NCI-H526 (cell line): ENCODE results near the gene RETN.

Source experiments
- DNase-seq, 2 experiments: peaks; one replicate each; lab custom pipeline; 2025; lab: John Stamatoyannopoulos, UW

The RETN gene, protein sequence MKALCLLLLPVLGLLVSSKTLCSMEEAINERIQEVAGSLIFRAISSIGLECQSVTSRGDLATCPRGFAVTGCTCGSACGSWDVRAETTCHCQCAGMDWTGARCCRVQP

DNA sequence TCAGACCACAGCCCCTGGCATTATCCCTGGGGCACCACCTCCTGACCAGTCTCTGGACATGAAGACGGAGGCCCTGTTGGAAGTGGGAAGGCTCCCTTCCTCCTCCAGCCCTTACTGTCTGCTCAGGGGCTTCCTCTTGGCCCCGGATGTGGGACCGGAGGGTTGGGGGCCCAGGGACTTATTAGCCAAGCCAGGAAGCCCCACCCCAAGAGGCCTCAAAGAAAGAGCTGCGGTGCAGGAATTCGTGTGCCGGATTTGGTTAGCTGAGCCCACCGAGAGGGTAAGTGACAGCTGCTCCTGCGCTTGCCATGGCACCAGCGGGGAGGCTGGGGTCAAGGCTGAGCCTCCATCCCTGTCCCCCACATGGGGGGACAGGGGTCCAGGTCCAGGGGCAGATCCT, at the start of gene RETN:
Gene RETN, plus strand, starts transcription at position 208 of the 400 bp plus-strand sequence. CDS start 278 bp downstream, outside the sequence.
- DNase-seq = no peak

DNA sequence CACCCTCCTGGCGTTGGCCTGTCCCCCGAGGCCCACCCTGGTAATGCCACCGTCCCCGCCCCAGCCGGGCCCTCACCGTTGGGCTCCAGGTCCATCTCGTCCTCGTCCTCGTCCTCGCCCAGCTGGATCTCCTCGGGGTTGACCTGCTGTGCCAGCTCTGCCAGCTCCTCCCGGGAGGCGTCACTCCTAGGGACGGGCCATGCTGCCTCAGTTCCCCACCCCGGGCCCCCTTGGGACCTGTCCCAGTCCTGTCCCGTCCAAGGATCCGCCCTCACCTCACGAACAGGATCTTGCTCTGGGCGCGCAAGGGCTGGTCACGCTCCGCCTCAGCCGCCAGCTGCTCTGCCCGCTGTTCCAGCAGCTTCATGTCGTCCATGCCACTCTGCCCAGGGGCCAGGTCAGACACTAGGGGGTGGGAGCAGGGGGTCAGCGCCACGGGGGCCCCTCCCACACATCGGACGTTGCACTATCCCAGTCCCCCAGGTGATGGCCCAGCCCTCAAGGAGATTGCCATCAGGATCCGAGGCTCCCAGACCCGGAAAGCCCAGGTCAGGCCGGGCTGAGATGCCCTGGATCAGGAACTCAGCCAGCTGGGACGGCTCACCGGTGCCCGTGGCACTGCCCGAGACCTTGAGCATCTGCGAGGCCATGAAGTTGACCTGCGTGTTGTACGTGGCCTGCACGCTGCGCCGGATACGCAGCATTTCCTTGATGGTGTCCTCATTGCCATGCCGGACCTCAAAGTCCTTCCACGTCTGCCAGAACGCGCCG, 49.0 kb upstream of the RETN start:
- no peak for DNase-seq

DNA sequence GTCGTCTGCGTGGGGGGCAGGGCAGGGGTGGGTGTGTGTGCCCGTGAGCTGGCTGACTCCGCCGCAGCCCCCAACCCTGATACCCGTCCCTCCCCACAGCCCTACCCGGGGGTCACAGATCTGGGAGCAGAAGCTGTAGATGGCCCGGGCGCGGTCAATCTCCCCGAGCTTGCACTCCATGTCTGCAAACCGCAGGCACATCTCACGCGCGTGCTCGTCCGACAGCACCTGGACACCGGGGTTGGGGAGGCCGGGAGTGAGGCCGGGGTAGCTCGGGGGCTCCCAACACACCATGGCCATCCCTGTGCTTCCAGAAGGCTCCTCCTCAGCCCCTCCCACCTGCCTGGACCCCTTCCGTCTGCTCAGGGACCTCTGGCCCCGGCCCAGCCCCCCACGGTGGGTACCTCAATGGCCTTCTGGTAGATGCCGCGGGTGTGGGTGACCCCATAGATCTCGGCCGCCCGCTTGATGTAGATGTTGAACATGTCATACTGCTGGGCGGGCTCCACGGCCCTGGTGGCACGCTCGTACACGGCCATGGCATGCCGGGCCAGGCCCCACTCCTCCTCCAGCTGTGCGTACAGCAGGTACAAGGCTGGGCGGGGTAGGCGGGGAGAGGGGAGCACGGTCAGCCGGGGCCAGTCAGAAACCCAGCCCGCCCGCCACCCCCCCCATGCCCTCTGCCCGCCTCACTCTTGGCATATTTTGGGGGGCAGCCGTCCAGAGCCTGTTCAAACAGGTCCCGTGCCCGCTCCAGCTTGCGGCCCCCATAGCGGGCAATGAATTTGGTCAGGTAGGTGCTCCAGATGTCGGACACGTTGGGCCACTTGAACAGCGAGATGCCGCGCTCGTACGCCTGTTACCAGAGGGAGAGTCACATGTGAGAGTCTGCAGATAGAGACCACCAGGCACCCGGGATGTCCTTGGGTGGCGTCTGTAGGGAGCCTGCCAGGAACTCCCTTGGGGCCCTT, 48.1 kb upstream of the RETN start:
- DNase-seq = no peak

DNA sequence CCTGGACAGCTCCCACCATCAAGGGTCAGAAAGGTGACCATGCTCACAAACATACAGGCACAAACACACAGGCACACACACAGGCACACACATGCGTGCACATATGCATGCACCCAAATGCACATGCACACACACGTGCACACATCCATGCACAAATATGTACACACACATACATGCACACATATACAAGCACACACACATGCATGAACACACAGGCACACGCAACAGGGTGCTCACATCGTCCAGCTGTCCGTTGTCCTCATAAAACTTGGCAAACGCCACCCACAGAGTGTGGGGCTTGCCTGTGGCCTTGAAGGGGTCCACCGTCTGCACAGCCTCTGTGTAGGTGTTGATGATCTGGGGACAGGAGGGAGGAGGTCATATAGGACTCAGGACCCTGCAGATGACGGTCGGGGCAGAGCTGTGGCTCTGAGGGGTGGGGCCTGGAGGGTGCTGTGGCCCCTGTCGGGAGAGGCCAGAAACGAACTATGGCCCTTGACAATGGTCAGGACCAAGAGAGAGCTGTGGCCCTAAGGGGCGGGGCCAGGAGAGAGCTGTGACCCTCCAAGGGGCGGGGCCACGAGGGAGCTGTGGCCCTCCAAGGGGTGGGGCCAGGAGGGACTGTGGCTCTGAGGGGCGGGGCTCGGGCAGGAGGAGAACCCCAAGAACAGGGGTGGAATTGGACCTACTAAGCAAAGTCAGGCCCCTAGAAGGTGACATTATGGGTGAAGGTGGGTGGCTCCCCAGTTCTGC, 45.7 kb upstream of the RETN start:
- no peak for DNase-seq

DNA sequence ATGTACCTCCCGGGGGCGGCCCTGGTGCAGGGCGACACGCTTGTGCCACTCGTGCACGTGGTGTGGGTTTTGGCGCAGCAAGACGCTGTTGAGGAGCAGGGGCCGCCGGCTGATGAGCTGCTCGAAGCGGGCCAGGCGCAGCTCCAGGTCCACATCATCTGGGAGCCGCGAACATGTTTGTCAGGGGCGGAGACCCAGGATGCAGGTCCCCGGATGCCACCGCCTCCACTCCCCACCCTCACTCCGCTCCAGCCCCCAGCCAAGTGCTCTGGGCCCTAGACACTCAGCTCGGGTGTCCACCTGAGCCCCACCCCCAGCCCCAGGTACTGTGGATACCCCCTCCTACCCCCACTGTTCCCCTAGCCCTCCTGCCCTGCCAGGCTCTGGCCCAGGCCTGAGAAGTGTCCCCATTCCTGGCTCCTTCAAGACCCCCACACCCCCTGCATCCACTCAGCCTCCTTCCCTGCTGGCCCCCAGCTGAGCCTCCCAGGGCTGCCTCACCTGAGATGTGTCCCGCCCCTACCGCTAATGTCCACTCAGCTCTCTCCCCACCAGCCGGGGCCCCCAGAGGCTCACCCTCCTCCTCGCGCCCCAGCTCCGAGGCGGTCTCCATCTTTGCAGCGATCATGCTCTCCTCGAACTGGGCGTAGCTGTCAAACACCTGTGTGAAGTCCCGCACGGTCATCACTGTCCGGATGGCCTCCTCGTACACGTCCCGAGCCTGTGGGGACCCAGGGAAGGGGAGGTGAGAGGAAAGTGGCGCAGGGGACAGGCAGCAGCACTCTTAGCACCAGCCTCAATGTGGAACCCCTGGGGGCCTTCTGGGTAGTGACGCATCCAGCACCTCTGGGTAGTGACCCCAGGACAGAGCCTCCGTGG, 44.9 kb upstream of the RETN start:
- no peak for DNase-seq

DNA sequence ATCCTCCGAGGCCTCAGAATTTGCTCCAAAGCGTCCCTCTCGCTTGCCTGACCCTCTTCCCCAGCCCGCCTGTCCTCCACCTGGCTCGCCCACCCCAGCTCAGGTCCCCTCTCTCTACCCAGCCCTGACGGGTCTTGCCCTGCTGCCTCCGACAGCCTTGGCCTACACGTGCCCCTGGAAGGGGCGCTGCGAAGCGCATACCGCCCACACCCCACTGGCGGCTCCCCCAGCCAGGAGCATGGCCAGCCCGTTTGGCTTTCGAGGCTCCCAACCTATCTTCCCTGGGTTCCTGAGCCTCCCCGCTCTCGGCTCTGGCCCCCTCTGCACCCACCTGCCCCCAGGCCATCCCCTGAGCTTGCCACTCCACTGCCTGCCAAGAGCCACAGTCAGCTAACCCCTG, 44.0 kb upstream of the RETN start:
- DNase-seq = no peak

DNA sequence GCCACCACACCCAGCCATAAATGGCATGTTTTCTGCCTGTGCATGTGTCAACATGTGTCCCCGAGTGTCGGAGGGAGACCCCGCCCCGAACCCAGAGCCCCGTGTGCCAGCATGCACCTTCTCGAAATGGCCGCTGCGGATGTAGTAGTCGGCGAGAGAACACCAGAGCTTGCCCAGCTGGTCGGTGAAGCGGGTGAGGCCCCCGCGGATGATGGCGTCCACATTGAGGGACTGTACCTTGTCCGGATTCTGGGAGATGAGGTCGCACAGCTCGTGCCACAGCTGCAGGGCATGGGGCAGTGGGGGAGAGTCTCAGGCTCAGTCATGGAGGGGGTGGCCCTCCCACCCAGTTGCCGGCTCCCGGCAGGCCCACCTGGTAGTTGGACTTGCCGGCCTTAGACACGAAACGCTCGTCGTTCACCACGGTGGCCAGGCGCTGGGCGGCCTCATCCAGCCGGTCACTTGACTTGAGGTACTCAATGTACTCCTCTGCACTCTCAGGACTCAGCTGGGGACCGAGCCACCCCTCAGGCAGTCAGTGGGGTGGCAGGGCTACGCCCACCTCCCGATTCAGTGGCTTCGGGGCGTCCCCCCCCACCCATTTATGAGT, 43.0 kb upstream of the RETN start:
- DNase-seq = no peak

DNA sequence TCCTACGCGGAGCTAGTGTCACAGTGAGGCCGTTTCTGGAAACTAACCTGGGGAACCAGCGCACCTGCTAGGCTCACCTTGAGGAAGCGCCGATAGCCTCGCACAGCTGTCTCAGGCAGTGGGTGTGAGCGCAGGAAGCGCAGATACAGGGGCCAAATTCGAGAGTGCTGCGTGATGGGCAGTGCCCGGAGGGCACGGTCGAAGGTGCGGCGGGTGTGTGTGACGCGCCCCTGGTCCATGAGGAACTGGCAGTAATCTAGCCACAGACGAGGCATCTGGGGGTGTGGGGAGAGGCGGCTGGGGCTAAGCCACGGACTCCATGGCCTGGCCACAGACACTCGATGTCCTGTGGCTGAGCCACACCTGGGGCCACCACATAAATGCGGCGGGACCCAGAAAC, 41.7 kb upstream of the RETN start:
- no peak for DNase-seq

DNA sequence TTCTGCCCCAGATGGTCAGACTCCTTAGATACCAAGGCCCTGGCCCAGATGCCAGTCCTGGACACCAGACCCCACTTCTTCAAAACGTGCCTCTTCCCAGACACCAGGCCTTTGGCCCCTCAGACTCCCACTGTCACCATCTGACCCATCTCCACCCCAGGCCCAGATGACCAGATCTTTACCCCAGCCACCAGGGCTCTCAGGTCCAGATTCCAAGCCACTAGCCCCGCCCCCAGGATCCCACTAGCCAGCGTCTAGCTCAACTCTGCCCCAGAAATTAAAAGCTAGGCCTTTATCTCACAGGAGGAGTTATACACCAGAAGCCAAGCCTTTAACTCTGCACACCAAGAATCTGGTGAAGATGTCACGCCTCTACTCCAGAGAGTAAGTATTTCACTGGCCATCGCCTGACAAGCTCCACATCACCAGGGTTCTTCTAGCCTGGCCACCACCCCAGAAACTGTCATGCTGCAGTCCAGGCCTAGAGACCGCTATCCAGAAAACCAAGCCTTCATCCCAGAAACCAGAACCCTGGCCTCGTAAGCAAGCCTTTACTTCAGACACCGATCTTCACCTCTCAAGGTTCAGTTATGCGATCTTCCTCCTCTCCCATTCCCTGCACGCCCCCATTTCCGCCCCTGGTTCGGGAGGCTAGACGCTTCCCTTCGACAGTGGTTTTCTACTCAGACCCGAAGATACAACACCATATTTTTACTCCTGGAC, 40.1 kb upstream of the RETN start:
- no peak for DNase-seq

DNA sequence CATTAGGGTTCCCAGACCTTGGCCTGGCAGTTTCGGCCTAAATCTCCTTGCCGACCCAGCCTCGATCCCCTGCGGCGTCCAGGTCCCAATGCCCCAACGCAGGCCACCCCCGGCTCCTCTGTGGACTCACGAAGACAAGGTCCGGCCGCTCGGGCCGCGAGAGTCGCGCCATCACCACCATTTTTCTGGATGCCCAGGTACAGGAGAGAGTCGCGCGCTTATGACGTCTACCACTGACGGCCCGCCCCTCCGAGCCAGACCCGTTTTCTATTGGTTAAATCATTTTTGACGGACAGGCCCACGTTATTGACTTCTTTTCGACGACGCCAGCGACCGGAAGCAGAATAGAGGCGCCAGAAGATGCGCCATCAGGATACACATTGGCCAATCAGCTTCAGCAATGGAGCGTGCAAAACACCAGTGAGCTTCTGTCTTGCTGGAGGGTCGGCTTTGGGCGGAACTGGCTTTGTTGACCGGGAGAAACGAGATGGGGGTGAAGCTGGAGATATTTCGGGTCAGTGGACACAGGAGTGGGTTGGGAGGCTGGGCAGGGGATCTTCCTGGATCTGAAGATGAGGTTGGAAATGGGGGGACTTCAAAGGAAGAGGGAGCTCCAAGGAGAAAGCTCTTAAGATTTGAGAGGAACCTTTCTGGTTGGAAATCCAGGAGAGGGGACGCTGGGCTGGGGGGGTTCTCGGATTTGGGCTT, 39.3 kb upstream of the RETN start, which contains the start of the genes PET100 and XAB2:
Gene PET100, plus strand, starts transcription at position 447 of the 708 bp plus-strand sequence. Its CDS starts 41 bp downstream, at position 488.
Gene XAB2, minus strand, starts transcription at position 199 of the 708 bp plus-strand sequence. Its CDS starts 18 bp downstream, at position 181.
- DNase-seq = peak; percentile 95 to 96

DNA sequence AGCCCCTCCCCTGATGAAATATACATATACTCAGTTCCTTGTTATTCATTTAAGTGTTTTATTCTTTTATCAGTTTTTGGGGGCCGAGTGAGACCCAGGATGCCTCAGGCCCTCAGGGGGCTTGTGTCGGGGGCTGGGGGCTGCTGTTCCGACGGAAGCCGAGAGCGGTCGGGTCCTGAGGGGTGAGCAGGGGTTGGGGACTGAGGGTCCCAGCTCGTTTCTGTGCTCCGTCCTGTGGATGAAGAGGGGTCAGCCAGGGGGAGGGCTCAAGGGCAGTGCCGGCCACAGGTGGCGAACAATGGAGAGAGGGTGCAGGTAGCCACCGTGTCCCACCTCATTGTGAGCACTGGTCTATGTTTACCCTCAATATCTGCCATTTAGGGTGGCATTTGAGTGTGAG, 37.3 kb upstream of the RETN start:
- DNase-seq = no peak

DNA sequence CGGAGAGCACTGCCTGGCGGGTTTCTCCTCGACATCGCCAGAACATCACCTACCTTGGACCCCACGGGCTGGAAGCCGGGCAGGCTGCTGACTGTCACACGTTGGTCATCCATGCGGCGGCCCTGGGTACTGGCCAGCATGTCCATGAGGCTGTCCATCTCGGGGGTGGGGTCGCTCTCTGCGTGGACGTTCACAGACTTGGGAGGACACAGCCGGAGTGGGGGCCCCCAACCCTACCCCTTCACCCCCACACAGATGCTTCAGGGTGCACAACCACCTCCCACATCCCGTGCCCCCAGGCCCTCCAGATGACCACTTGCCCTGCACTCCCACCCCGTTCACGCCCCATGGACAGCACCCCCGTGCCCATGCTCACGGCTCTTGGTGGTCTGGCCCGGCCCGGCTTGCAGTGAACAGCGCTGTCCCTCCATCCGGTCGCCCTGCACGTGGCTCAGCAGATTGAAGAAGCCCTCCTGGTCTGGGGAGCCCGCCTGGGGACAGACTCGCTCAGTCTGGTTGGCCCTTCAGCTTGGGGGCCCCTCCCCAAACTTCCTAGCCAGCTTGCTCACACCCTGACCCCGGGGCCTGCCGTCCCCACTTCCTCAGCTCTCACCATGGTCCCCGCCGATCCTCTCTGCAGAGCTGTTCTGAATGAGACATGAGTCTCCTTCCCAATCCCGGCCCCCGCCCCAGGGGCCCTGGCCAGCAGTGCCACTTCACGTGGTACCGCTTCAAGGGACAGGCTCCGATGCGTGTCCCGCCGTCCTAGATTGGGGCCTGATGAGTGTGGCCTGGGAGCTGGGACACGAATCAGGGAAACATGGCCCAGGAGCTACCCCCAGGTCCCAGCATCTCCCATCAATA, 36.3 kb upstream of the RETN start:
- no peak for DNase-seq

DNA sequence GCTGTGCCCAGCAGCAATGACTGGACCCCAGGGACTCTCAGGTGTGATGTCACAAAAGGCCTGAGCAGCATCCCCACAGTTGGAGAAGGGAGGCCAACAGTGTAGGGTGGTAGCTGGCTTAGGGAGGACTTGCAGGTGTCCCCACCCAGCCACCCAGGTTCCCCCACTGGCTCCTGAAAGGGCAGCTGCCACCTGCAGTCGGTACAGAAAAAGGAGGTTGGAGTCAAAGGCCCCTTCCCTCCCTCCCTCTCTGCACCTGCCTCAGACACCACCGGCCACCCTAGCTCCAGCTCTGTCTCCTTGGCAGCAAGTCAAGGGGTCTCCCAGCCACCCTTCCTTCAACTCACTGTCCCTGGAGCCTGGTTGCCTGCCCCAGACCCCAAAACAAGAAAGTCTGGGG, 35.2 kb upstream of the RETN start, which contains the start of gene PCP2:
Gene PCP2, minus strand, starts transcription at position 22 of the 400 bp plus-strand sequence. CDS start 262 bp downstream, outside the sequence.
- no peak for DNase-seq

DNA sequence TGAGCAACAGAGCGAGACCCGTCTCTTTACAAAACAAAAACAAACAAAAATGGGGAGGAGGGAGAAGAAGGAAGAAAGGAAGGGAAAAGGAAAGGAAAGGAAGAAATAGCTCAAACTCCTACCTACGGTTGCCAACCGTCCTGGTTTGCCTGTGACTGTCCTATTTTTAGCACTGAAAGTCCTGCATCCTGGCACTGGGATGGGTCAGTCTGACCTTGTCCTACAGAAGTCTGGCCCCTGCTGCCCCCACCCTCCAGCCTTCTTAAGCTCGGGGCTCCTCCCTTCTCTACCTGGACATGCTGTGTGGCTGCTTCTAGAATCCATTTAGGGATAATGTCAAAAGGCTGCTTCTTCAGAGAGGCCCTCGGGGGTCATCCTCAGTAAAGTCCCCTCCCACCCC, 33.2 kb upstream of the RETN start:
- no peak for DNase-seq

DNA sequence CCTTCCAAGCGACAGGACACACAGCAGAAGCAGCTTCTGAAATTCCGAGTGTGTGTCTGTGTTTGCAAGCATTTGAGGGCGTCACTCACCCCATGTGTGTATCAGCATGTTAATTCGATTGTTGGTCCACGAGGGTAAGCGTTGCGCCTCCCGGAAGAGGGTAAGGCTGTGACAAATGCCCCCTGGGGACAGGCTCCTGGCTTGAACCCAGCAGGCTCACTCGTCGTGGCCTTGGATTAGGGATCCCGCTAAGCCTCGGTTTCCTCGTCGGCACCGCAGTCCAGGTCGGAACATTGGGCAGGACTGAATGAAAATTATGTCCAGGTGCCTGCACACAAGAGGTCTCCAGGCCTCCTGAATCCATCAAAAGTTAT, 32.5 kb upstream of the RETN start:
- no peak for DNase-seq

DNA sequence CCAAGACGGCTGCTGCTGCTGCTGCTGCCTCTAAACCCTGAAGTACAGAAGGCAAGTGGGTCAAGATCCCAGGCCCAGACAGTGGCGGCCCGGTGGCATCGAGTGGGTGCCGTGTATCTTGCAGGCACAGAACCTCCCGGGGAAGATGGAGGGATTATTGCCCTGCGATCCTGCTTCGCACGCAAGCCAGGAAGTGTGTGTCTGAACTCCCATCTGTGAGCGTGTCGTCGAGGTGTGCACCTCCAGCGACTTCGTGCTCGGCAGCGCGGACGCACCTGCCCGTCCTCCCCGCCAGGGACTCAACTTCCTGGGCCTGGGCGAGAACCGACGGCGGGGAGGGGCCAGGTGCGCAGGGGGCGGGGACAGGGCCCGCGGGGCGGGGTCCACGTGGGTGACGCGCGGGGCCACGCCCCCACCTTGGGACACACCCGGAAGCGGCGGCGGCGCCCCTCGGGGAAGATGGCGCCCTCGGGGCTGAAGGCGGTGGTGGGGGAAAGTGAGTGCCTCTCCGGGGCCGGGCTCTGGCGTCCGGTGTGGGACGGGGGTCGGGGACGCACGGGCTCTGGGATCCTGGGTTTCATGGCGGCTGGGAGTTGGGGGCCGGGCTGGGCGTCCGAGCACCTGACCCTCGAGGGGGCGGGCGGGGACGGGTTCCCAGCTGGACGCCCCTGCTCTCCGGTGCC, 32.0 kb upstream of the RETN start, which contains the start of gene STXBP2:
Gene STXBP2, plus strand, starts transcription at position 420 of the 683 bp plus-strand sequence. Its CDS starts 40 bp downstream, at position 460.
- DNase-seq = peak; percentile 22 to 80
